H9 (cell line): ENCODE data around the gene ZNF578. TPM values are rescaled to one million over a fixed set of nuclear protein-coding genes. Genes with fewer than 3 reads are reported as not detected.

Experiments
- DNase-seq: peaks from one replicate; pipeline ENCODE4 v3.0.0-alpha.2; 2017
- H2AFZ ChIP-seq: one replicate; pipeline ENCODE4 v1.6.1; 2013; ENCODE audit warnings: mild to moderate bottlenecking, low read length, control low read depth, moderate library complexity
- H2AK5ac ChIP-seq: 2 replicates; pipeline ENCODE4 v1.6.1; 2013; ENCODE audit warnings: low read length, control low read depth, mixed read lengths; ENCODE audit not compliant: insufficient read length
- H2BK120ac ChIP-seq: one replicate; pipeline ENCODE4 v1.6.1; 2013; ENCODE audit warnings: low read depth, mild to moderate bottlenecking, low read length, control low read depth, inconsistent platforms; ENCODE audit not compliant: poor library complexity, severe bottlenecking
- H2BK12ac ChIP-seq: 2 replicates; pipeline ENCODE4 v1.6.1; 2013; ENCODE audit warnings: low read length, control low read depth, mixed read lengths, low read depth; ENCODE audit not compliant: insufficient read length
- H2BK15ac ChIP-seq: 2 replicates; pipeline ENCODE4 v1.6.1; 2013; ENCODE audit warnings: low read depth, low read length, control low read depth
- H2BK20ac ChIP-seq: one replicate; pipeline ENCODE4 v1.6.1; 2013; ENCODE audit warnings: low read depth, mild to moderate bottlenecking, low read length, control low read depth, inconsistent platforms; ENCODE audit not compliant: poor library complexity, severe bottlenecking
- H2BK5ac ChIP-seq: 2 replicates; pipeline ENCODE4 v1.6.1; 2013; ENCODE audit warnings: low read length, control low read depth, mixed read lengths; ENCODE audit not compliant: insufficient read length
- H3K14ac ChIP-seq: 2 replicates; pipeline ENCODE4 v1.6.1; 2013; ENCODE audit warnings: low read length, control low read depth; ENCODE audit not compliant: insufficient read depth
- H3K18ac ChIP-seq: 2 replicates; pipeline ENCODE4 v1.6.1; 2013; ENCODE audit warnings: low read depth, mild to moderate bottlenecking, mixed read lengths, low read length, control low read depth; ENCODE audit not compliant: insufficient read length
- H3K23ac ChIP-seq: 2 replicates; pipeline ENCODE4 v1.6.1; 2013; ENCODE audit warnings: low read length, control low read depth, mixed read lengths, low read depth; ENCODE audit not compliant: insufficient read length
- H3K23me2 ChIP-seq: 2 replicates; pipeline ENCODE4 v1.6.1; 2013; ENCODE audit warnings: low read depth, mild to moderate bottlenecking, mixed read lengths, low read length, control low read depth; ENCODE audit not compliant: insufficient read length, poor library complexity, severe bottlenecking
- H3K27ac ChIP-seq: 2 replicates; pipeline ENCODE4 v1.5.1; 2013; ENCODE audit warnings: low read length, control low read depth, mixed read lengths, low read depth; ENCODE audit not compliant: insufficient read length
- H3K27me3 ChIP-seq: 2 replicates; pipeline ENCODE4 v1.6.1; 2013; ENCODE audit warnings: low read length, control low read depth, inconsistent platforms; ENCODE audit not compliant: insufficient read depth
- H3K4ac ChIP-seq: 2 replicates; pipeline ENCODE4 v1.6.1; 2013; ENCODE audit warnings: low read depth, mild to moderate bottlenecking, control low read depth, inconsistent platforms, low read length, moderate library complexity
- H3K4me1 ChIP-seq: 2 replicates; pipeline ENCODE4 v1.6.1; 2013; ENCODE audit warnings: low read length, control low read depth, inconsistent platforms; ENCODE audit not compliant: insufficient read depth
- H3K4me2 ChIP-seq: 2 replicates; pipeline ENCODE4 v1.6.1; 2013; ENCODE audit warnings: low read length, control low read depth, mixed read lengths; ENCODE audit not compliant: insufficient read length, insufficient read depth
- H3K56ac ChIP-seq: 2 replicates; pipeline ENCODE4 v1.6.1; 2013; ENCODE audit warnings: low read depth, mild to moderate bottlenecking, mixed read lengths, low read length, control low read depth; ENCODE audit not compliant: insufficient read length
- H3K79me1 ChIP-seq: 2 replicates; pipeline ENCODE4 v1.6.1; 2013; ENCODE audit warnings: low read depth, mild to moderate bottlenecking, moderate library complexity, low read length, control low read depth, inconsistent platforms; ENCODE audit not compliant: insufficient read depth, poor library complexity, severe bottlenecking
- H3K79me2 ChIP-seq: 2 replicates; pipeline ENCODE4 v1.6.1; 2013; ENCODE audit warnings: low read length, control low read depth, inconsistent platforms; ENCODE audit not compliant: insufficient read depth
- H3K9ac ChIP-seq: 2 replicates; pipeline ENCODE4 v1.6.1; 2013; ENCODE audit warnings: low read length, control low read depth, mixed read lengths; ENCODE audit not compliant: insufficient read length; ENCODE audit errors: extremely low read depth
- H3K9me3 ChIP-seq: one replicate; pipeline ENCODE4 v1.6.1; 2013; ENCODE audit warnings: low read depth, low read length, inconsistent platforms; ENCODE audit not compliant: control insufficient read depth
- H3T11ph ChIP-seq: one replicate; pipeline ENCODE4 v1.6.1; 2013; ENCODE audit warnings: mild to moderate bottlenecking, low read length, control low read depth, inconsistent platforms
- H4K20me1 ChIP-seq: one replicate; pipeline ENCODE4 v1.6.1; 2013; ENCODE audit not compliant: control insufficient read depth, insufficient read length, insufficient read depth
- H4K5ac ChIP-seq: 2 replicates; pipeline ENCODE4 v1.6.1; 2013; ENCODE audit warnings: low read depth, mild to moderate bottlenecking, mixed read lengths, low read length, control low read depth; ENCODE audit not compliant: insufficient read length
- H4K8ac ChIP-seq: replicated peaks from 2 replicates; pipeline ENCODE4 v1.6.1; 2013; ENCODE audit warnings: low read length, control low read depth, mixed read lengths, low read depth; ENCODE audit not compliant: insufficient read length
- H4K91ac ChIP-seq: 2 replicates; pipeline ENCODE4 v1.6.1; 2013; ENCODE audit warnings: low read depth, mild to moderate bottlenecking, moderate library complexity, mixed read lengths, low read length, control low read depth; ENCODE audit not compliant: insufficient read length
- H3K27ac Mint-ChIP-seq, 3 experiments: 2 replicates in 2 of 3; 3 replicates in 1 of 3; pipeline ENCODE4 v1.8.0; 2020 to 2021; ENCODE audit warnings: mixed read lengths in 3 of 3, mild to moderate bottlenecking in 1 of 3, moderate library complexity in 1 of 3
- H3K27me3 Mint-ChIP-seq: 2 replicates; pipeline ENCODE4 v1.8.0; 2021; ENCODE audit warnings: low read depth, mild to moderate bottlenecking, moderate library complexity, mixed read lengths
- H3K36me3 Mint-ChIP-seq, 3 experiments: 2 replicates in 2 of 3; 3 replicates in 1 of 3; pipeline ENCODE4 v1.8.0; 2020 to 2021; ENCODE audit warnings: low read depth in 3 of 3, mixed read lengths in 3 of 3; ENCODE audit not compliant: insufficient read depth in 1 of 3
- H3K4me1 Mint-ChIP-seq, 2 experiments: 2 replicates each; pipeline ENCODE4 v1.8.0; 2020; ENCODE audit warnings: mixed read lengths in 2 of 2
- H3K4me3 Mint-ChIP-seq, 2 experiments: 2 replicates in 1 of 2; 3 replicates in 1 of 2; pipeline ENCODE4 v1.8.0; 2020 to 2021; ENCODE audit warnings: mild to moderate bottlenecking in 2 of 2, mixed read lengths in 2 of 2, moderate library complexity in 1 of 2
- H3K9me3 Mint-ChIP-seq, 2 experiments: 2 replicates in 1 of 2; 3 replicates in 1 of 2; pipeline ENCODE4 v1.8.0; 2020; ENCODE audit warnings: mild to moderate bottlenecking in 2 of 2, mixed read lengths in 2 of 2, moderate library complexity in 1 of 2
- WGBS: extraction: QIAGEN DNeasy Blood & Tissue Kit; methylation state at CpG from one replicate; pipeline ENCODE4 v1.1.7; 2013; ENCODE audit warnings: missing lambda C conversion rate, low lambda C conversion rate, mixed read lengths; ENCODE audit not compliant: insufficient read length; ENCODE audit errors: extremely low coverage; 5-methylcytosine and 5-hydroxymethylcytosine counted together
- total RNA-seq: library from RNA; stranded (reverse); gene quantifications from 2 replicates; pipeline ENCODE4 v1.2.1, GENCODE V29; 2021
- TF ChIP-seq, protein P1 (sequence below): fragments of 200-600 bp; sonication (generic); conservative IDR thresholded peaks from 3 replicates; pipeline ENCODE4 v1.8.0; 2021; ENCODE audit warnings: antibody characterized with exemption, mild to moderate bottlenecking

The ZNF578 gene
- total RNA-seq, 1 experiment from 2014 or later, result 5.3 TPM

DNA sequence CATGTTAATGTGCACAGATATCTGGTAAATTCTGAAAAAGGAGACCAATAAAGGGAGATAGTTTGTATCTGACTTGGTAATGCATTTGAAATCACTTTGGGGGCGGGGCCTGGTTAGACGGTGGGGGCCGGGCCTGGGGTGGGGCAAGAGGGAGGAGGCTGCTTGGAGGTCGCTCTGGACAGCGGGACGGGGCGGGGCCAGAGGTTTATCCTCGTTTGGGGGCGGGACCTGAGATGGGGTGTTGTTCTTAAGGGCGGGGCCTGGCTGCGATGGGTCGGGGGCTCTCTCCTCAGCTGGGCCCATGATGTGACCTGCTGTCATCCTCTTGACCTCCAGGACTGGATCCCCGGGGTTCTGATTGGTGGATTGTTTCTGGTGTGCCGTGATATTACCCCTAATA lies 69.2 kb downstream of the ZNF578 start:
- Mint-ChIP-seq H3K4me3 (no peak overlapping the region), H3K4me1 (peaks cover 49 to 51% of the 10 kb centered on the region in 2 experiments), H3K36me3 (no peaks in the 10 kb centered on the region), H3K9me3 (no peaks in the 10 kb centered on the region; a peak in 1 of 5 replicates), H3K27ac (no peak overlapping the region), H3K27me3 (peaks cover 3% of the 10 kb centered on the region; the same call in 1 of the 2 replicates)
- Histone ChIP-seq H3K18ac (no peak overlapping the region), H2BK12ac (no peak overlapping the region), H3K4me1 (peaks cover 9% of the 10 kb centered on the region; the same call in 1 of the 2 replicates), H3K4me2 (no peak overlapping the region), H2BK5ac (no peak overlapping the region), H4K20me1 (no peaks in the 10 kb centered on the region), H2BK120ac (no peak overlapping the region), H3K27ac (no peak overlapping the region), H4K8ac (no peak overlapping the region), H3K79me2 (no peaks in the 10 kb centered on the region), H4K5ac (no peak overlapping the region), H3K23me2 (peaks cover 3% of the 10 kb centered on the region), H2AFZ (no peak overlapping the region), H3K9ac (no peak overlapping the region), H3K27me3 (no peaks in the 10 kb centered on the region), H2AK5ac (no peak overlapping the region), H3K4ac (no peak overlapping the region), H3K23ac (no peak overlapping the region), H3T11ph (no peak overlapping the region), H2BK20ac (no peak overlapping the region), H3K79me1 (no peaks in the 10 kb centered on the region), H3K56ac (no peak overlapping the region), H3K9me3 (no peaks in the 10 kb centered on the region), H4K91ac (no peak overlapping the region), H3K14ac (no peak overlapping the region), H2BK15ac (no peak overlapping the region)
- peak; percentile 88 for DNase-seq
- TF ChIP-seq, protein P1, sequence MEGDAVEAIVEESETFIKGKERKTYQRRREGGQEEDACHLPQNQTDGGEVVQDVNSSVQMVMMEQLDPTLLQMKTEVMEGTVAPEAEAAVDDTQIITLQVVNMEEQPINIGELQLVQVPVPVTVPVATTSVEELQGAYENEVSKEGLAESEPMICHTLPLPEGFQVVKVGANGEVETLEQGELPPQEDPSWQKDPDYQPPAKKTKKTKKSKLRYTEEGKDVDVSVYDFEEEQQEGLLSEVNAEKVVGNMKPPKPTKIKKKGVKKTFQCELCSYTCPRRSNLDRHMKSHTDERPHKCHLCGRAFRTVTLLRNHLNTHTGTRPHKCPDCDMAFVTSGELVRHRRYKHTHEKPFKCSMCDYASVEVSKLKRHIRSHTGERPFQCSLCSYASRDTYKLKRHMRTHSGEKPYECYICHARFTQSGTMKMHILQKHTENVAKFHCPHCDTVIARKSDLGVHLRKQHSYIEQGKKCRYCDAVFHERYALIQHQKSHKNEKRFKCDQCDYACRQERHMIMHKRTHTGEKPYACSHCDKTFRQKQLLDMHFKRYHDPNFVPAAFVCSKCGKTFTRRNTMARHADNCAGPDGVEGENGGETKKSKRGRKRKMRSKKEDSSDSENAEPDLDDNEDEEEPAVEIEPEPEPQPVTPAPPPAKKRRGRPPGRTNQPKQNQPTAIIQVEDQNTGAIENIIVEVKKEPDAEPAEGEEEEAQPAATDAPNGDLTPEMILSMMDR, result no peak
- WGBS, result no CpG with 5 or more reads among the region's 14 CpGs
